ELF-1 (cell line): Measurements from ENCODE around the gene HBB.
"Not testable (repeated sequence)": the region's sequence is repeated elsewhere in the genome, so short reads cannot be mapped to it uniquely, and the experiment has no call there.

ENCODE experiments used
- DNase-seq: peaks from one replicate; pipeline ENCODE4 v3.0.0-alpha.2; 2016; ENCODE audit warnings: low read depth, low spot score

The HBB gene

GRCh38 chr11:5226732-5227310, at the start of gene HBB:
Gene HBB, minus strand, starts transcription at chr11:5227071. Its CDS starts 50 bp downstream, at chr11:5227021.
- no peak for DNase-seq

- no peak for DNase-seq
Measured at GRCh38 chr11:5275369-5276110, 48.7 kb upstream of the HBB start.

- DNase-seq, result no peak
Measured at GRCh38 chr11:5274395-5274794, 47.5 kb upstream of the HBB start.

GRCh38 chr11:5272395-5273017, 45.6 kb upstream of the HBB start:
- no peak for DNase-seq

GRCh38 chr11:5269715-5270147, 42.9 kb upstream of the HBB start, which contains the start of gene HBE1:
Gene HBE1, minus strand, starts transcription at chr11:5269945. Its CDS starts 55 bp downstream, at chr11:5269890.
- no peak for DNase-seq

GRCh38 chr11:5267033-5267563, 40.2 kb upstream of the HBB start:
- no peak for DNase-seq

- DNase-seq, result no peak
Measured at GRCh38 chr11:5266609-5267008, 39.7 kb upstream of the HBB start.

GRCh38 chr11:5265832-5266231, 39.0 kb upstream of the HBB start:
- no peak for DNase-seq

GRCh38 chr11:5258543-5259262, 31.8 kb upstream of the HBB start:
- DNase-seq, result peak; percentile 87

- no peak for DNase-seq
Measured at GRCh38 chr11:5257296-5257695, 30.4 kb upstream of the HBB start.

- not testable (repeated sequence) for DNase-seq
Measured at GRCh38 chr11:5254646-5255413, 28.0 kb upstream of the HBB start, which contains the start of gene HBG2. Gene HBG2, minus strand, starts transcription at chr11:5254781. Its CDS starts 53 bp downstream, at chr11:5254728.

GRCh38 chr11:5254023-5254422, 27.2 kb upstream of the HBB start:
- DNase-seq, result not testable (repeated sequence)

GRCh38 chr11:5253440-5253839, 26.6 kb upstream of the HBB start:
- DNase-seq, result not testable (repeated sequence)

- DNase-seq, result no peak
Measured at GRCh38 chr11:5252919-5253265, 26.0 kb upstream of the HBB start.

GRCh38 chr11:5252192-5252918, 25.5 kb upstream of the HBB start:
- DNase-seq, result no peak

GRCh38 chr11:5251746-5252145, 24.9 kb upstream of the HBB start:
- DNase-seq, result no peak

GRCh38 chr11:5250543-5251204, 23.8 kb upstream of the HBB start:
- no peak for DNase-seq

GRCh38 chr11:5249807-5250396, 23.0 kb upstream of the HBB start, which contains the start of gene HBG1:
Gene HBG1, minus strand, starts transcription at chr11:5249857. Its CDS starts 53 bp downstream, at chr11:5249804.
- not testable (repeated sequence) for DNase-seq

- not testable (repeated sequence) for DNase-seq
Measured at GRCh38 chr11:5248498-5248897, 21.6 kb upstream of the HBB start.
